Sigmoid colon (tissue), 7 donors: Measurements from ENCODE around the gene TMPRSS6. TPM values are rescaled to one million over a fixed set of nuclear protein-coding genes. Genes with fewer than 3 reads are reported as not detected.

Experiments used
- DNase-seq: peaks from one replicate; pipeline ENCODE4 v3.0.0-alpha.2; 2019
- H3K27ac ChIP-seq, 4 donors: fragments of 200-600 bp; sonication (generic); one replicate each; pipeline ENCODE4 v1.5.1; 2016 to 2019; ENCODE audit warnings: mild to moderate bottlenecking in 1 of 4
- H3K27me3 ChIP-seq, 3 donors: fragments of 200-600 bp; sonication (generic); one replicate each; pipeline ENCODE4 v1.5.1; 2019; ENCODE audit warnings: mild to moderate bottlenecking in 1 of 3
- H3K36me3 ChIP-seq, 4 donors: fragments of 200-600 bp; sonication (generic); one replicate each; pipeline ENCODE4 v1.5.1; 2016 to 2019
- H3K4me1 ChIP-seq, 4 donors: fragments of 200-600 bp; sonication (generic); one replicate each; pipeline ENCODE4 v1.5.1; 2017 to 2019
- H3K4me3 ChIP-seq, 4 donors: fragments of 200-600 bp; sonication (generic); one replicate each; pipeline ENCODE4 v1.5.1; 2017 to 2019; ENCODE audit warnings: mild to moderate bottlenecking in 2 of 4, moderate library complexity in 1 of 4
- H3K9me3 ChIP-seq, 4 donors: fragments of 200-600 bp in 3 of 4; sonication (generic) in 3 of 4; one replicate each; pipeline versions ENCODE4 v1.5.1 to v1.6.1; 2013 to 2019
- CTCF ChIP-seq, 4 experiments: fragments of 450-650 bp in 3 of 4; fragments of 200-600 bp in 1 of 4; IDR thresholded peaks; one replicate each; pipeline ENCODE4 v1.5.1; 2016 to 2019; ENCODE audit warnings: antibody characterized with exemption in 4 of 4, mild to moderate bottlenecking in 3 of 4, moderate library complexity in 2 of 4
- EP300 ChIP-seq, 4 donors: sonication (generic); formaldehyde crosslinking; IDR thresholded peaks; one replicate each; pipeline ENCODE4 v1.6.1; 2017; ENCODE audit warnings: antibody characterized with exemption in 4 of 4
- POLR2A ChIP-seq, 2 donors: fragments of 450-650 bp; IDR thresholded peaks; one replicate each; pipeline ENCODE4 v1.6.1; 2016; ENCODE audit warnings: antibody characterized with exemption in 2 of 2, mild to moderate bottlenecking in 2 of 2, moderate library complexity in 2 of 2
- POLR2AphosphoS5 ChIP-seq, 4 donors: sonication (generic); formaldehyde crosslinking; IDR thresholded peaks; one replicate each; pipeline ENCODE4 v1.6.1; 2017; ENCODE audit warnings: antibody characterized with exemption in 4 of 4
- WGBS, 2 donors: extraction: QIAGEN DNeasy Blood & Tissue Kit; methylation state at CpG; one replicate each; pipeline ENCODE4 v1.1.7; 2013; 5-methylcytosine and 5-hydroxymethylcytosine counted together
- intact Hi-C: fragments of 100-400 bp; cut with DNase I; formaldehyde crosslinking; loops from one replicate; pipeline ENCODE4 v1.15.1; 2023
- polyA plus RNA-seq, 3 donors: library from polyadenylated mRNA; stranded (reverse); fragments of 200-250 nt; gene quantifications; one replicate each; pipeline ENCODE4 v1.2.3, GENCODE V29; 2013
- total RNA-seq, 4 donors: library from RNA; depleted of rRNA; stranded (reverse); fragments of >200 nt; gene quantifications; one replicate each; pipeline ENCODE4 v1.1.0, GENCODE V29; 2016
- donor health status: healthy with polysubstance abuse.
- donor health status: Bipolar disorder and iron deficiency.
- donor health status: healthy.

Gene TMPRSS6
- total and polyA plus RNA-seq, 7 donors: 0.79 to 1.8 TPM; not detected in 5

DNA sequence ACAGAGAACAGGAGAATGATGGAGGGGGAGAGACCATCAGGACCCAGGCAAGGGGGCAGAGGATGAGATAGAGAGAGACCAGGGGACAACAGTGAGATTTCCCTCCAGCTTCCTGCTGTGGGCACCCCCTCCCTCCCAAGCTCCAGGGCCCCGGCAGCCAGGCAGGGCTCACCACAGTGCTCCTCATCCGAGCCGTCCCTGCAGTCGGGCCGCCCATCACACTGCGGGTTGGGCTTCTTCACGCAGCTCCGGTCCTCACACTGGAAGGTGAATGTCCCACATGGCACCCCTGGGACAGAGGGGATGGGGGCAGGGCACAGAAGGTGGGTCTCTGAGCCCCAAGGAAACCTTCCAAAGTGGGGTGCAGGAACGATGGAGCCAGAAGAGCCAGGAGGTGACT, 38.8 kb downstream of the TMPRSS6 start:
- TF ChIP-seq POLR2A (IDR thresholded peaks at IDR 0.05) (no peak), POLR2AphosphoS5 (IDR thresholded peaks at IDR 0.05) (no peak), CTCF (IDR thresholded peaks at IDR 0.05) (no peak), EP300 (IDR thresholded peaks at IDR 0.05) (no peak)

GRCh38 chr22:37070334-37070733, 39.2 kb downstream of the TMPRSS6 start:
- H3K27me3 ChIP-seq: peaks cover 18 to 66% (median 42%) of the 10 kb centered on the region in 3 donors
- no peak overlapping the region for H3K4me3 ChIP-seq
- H3K36me3 ChIP-seq: no peaks in the 10 kb centered on the region
- H3K4me1 ChIP-seq: no peaks in the 10 kb centered on the region
- no peak for DNase-seq
- intact Hi-C loops: no loop called here
- no peak overlapping the region for H3K27ac ChIP-seq
- no peaks in the 10 kb centered on the region for H3K9me3 ChIP-seq
- no peak for TF ChIP-seq CTCF (IDR thresholded peaks at IDR 0.05)
- TF ChIP-seq POLR2A (IDR thresholded peaks at IDR 0.05): no peak
- no peak for TF ChIP-seq EP300 (IDR thresholded peaks at IDR 0.05)
- TF ChIP-seq POLR2AphosphoS5 (IDR thresholded peaks at IDR 0.05): no peak
- WGBS, 2 donors: 70 to 80% methylated on average over 8 of the region's 8 CpGs

More for the DNA sequence above, 38.8 kb downstream of the TMPRSS6 start:
- no peak for DNase-seq
- Histone ChIP-seq H3K4me1 (no peaks in the 10 kb centered on the region), H3K9me3 (no peaks in the 10 kb centered on the region), H3K27ac (no peak overlapping the region), H3K36me3 (no peaks in the 10 kb centered on the region), H3K4me3 (no peak overlapping the region), H3K27me3 (peaks cover 18 to 69% (median 42%) of the 10 kb centered on the region in 3 donors)
- intact Hi-C loops: no loop called here
- WGBS, 2 donors: 45 to 63% methylated on average over 9 of the region's 9 CpGs

DNA sequence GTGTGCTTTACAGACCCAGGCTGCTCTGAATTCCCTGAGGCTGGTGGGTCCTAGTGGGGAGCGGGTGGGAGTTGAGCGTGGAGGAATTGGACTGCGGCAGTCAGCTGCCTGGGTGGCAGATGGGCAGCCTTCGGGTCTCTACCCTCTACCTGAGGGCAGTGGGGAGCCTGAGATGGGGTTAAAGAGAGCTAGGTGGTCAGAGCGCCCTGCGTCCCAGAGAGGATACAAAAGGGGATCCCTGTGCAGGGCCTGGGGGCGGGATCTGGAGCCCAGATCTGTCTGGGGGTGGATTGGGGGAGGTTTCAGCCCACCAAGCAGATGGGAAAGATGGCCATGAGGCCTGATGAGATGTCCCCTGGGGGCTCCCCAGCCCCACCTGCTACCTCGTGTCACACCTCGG, 39.8 kb downstream of the TMPRSS6 start:
- H3K27ac ChIP-seq: no peak overlapping the region
- H3K4me3 ChIP-seq: no peak overlapping the region
- 78 to 83% methylated on average over 9 of the region's 9 CpGs for WGBS, 2 donors
- H3K27me3 ChIP-seq: peaks cover 18 to 61% (median 42%) of the 10 kb centered on the region in 3 donors
- TF ChIP-seq POLR2A (IDR thresholded peaks at IDR 0.05): no peak
- TF ChIP-seq EP300 (IDR thresholded peaks at IDR 0.05): no peak
- no peak for TF ChIP-seq CTCF (IDR thresholded peaks at IDR 0.05)
- no peak for TF ChIP-seq POLR2AphosphoS5 (IDR thresholded peaks at IDR 0.05)
- no peaks in the 10 kb centered on the region for H3K36me3 ChIP-seq
- H3K4me1 ChIP-seq: no peaks in the 10 kb centered on the region
- no peak for DNase-seq
- intact Hi-C loops: no loop called here
- H3K9me3 ChIP-seq: no peaks in the 10 kb centered on the region

DNA sequence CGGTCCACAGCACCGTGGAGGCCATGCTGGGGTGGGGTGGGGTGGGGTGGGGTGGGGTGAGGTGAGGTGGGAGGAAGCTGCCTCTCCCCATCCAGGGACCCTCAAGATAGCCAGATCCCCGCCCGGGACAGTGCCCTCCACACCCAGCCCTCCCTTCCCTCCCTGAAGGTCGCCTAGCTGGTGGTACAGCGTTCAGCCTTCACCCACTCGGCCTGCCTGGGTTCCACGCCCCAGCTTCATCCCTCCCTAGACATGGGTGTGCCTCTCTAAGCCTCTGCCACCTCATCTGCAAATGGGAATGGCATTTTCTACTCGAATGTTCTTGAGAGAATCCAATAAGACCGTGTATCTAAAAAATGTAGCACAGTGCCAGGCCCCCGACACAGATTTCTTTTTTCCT, 40.2 kb downstream of the TMPRSS6 start:
- H3K9me3 ChIP-seq: no peaks in the 10 kb centered on the region
- intact Hi-C loops: no loop called here
- 11 to 30% methylated on average over 11 of the region's 11 CpGs for WGBS, 2 donors
- no peak overlapping the region for H3K27ac ChIP-seq
- H3K27me3 ChIP-seq: peaks cover 18 to 57% (median 42%) of the 10 kb centered on the region in 3 donors
- H3K4me1 ChIP-seq: no peaks in the 10 kb centered on the region
- TF ChIP-seq EP300 (IDR thresholded peaks at IDR 0.05) (no peak), POLR2AphosphoS5 (IDR thresholded peaks at IDR 0.05) (no peak), CTCF (IDR thresholded peaks at IDR 0.05) (no peak), POLR2A (IDR thresholded peaks at IDR 0.05) (no peak)
- no peak for DNase-seq
- no peaks in the 10 kb centered on the region for H3K36me3 ChIP-seq
- H3K4me3 ChIP-seq: no peak overlapping the region

GRCh38 chr22:37068859-37069258, 40.7 kb downstream of the TMPRSS6 start:
- no peak for DNase-seq
- no peak for TF ChIP-seq POLR2A (IDR thresholded peaks at IDR 0.05)
- no peak for TF ChIP-seq POLR2AphosphoS5 (IDR thresholded peaks at IDR 0.05)
- no peak for TF ChIP-seq EP300 (IDR thresholded peaks at IDR 0.05)
- TF ChIP-seq CTCF (IDR thresholded peaks at IDR 0.05): no peak
- peaks cover 18 to 52% (median 42%) of the 10 kb centered on the region in 3 donors for H3K27me3 ChIP-seq
- no peaks in the 10 kb centered on the region for H3K4me1 ChIP-seq
- no peaks in the 10 kb centered on the region for H3K36me3 ChIP-seq
- intact Hi-C loops: no loop called here
- no peak overlapping the region for H3K4me3 ChIP-seq
- no peak overlapping the region for H3K27ac ChIP-seq
- WGBS, 2 donors: 2 to 3% methylated on average over 36 of the region's 36 CpGs
- no peaks in the 10 kb centered on the region for H3K9me3 ChIP-seq
